ENCODE data around the gene SOX10.

SOX10 gene

DNA sequence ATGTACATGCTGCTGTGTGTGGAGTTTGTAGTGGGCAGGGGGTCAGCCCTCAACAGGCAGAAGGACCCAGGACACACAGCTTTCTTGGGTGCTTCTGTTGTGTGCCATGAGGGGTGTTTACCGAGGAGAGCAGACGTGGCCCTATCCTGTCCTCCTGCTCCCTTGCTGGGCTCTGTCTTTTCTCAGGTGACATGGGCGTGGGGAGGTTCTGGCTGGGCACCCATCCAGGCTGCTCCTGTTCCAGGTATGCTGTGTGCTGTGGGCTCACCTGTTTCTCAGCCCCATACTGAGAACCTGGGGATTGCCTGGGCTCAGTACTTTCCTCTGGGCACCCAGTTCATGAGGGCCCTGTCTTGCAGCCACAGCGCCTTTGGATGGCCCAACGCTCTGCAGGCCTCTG lies 55.0 kb downstream of the SOX10 start:
- no peak for DNase-seq

DNA sequence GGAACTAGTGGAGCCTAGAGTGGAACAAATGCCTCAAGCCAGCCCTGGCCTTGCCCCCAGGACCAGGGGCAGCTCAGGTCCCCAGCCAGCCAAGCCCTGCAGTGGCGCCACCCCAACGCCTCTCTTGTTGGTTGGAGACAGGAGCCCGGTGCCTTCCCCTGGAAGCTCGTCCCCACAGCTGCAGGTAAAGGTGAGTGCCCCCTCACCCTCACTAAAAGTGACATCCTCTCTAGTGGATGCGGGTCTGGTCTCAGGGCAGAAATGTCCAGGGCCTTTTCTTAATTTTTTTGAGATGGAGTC lies 56.8 kb downstream of the SOX10 start:
- no peak for DNase-seq

DNA sequence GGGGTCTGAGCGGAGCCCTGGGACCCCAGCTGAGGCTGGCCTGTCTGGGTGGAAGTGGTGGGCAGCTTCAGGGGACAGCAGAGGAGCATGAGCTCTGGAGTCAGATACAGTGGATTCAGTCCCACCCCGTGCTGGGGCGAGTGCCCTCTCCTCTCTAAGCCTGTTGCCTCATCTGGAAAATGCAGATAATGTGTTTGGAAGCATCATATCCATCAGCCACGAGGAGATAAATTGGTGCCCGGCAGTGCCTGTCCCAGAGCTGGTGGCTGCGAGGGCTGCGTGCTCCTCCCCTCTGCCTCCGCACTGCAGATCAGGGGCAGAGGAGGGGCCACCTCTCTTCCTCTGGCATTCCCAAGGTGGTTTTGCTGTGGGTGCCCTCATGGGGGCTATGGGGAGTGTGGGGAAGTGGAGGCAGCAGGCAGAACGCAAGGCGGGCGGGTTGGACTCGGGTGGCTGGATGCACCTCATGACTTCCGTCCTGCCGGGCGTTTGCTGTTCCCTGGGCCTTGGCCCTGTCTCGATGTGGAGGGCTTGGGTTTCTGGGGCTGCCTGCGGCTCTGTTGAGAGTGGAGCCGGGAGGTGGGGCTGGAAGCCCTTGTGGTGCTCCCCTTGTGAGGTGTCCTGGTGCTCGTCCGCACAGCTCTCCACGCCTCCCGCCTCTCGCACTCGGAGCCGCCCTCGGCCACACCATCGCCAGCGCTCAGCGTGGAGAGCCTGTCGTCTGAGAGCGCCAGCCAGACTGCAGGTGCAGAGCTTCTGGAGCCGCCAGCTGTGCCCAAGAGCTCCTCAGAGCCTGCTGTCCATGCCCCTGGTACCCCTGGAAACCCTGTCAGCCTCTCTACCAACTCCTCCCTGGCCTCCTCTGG lies 57.4 kb downstream of the SOX10 start:
- no peak for DNase-seq

DNA sequence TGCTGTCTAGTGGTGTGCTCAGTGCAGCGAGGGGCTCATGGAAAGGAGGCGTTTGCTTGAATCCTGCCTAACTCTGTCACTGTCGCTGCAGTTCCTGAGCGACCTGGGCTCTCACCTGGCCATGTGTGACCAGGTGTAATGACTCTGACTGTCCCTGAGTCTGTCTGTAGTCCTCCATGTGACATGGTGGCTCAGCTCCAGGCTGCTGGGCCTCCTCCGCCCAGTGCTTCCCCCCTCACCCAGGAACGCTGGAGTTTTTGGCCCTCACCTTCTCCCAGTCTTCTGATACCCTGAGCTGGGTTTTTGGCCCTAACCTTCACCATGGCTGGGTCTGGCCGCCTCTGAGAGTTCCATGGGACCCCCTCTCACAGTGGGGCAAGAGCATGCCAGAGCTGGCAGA lies 58.0 kb downstream of the SOX10 start:
- DNase-seq = no peak

DNA sequence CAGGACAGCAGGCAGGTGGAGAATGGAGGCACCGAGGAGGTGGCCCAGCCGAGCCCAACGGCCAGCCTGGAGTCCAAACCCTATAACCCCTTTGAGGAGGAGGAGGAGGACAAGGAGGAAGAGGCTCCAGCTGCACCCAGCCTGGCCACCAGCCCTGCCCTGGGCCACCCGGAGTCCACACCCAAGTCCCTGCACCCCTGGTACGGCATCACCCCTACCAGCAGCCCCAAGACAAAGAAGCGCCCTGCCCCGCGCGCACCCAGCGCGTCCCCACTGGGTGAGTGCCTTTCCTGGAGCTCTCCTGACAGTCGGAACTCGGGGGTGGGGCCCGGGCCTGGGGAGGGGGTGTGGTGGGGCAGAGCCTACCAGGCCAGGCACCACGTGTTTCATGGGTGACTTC lies 58.6 kb downstream of the SOX10 start:
- no peak for DNase-seq

DNA sequence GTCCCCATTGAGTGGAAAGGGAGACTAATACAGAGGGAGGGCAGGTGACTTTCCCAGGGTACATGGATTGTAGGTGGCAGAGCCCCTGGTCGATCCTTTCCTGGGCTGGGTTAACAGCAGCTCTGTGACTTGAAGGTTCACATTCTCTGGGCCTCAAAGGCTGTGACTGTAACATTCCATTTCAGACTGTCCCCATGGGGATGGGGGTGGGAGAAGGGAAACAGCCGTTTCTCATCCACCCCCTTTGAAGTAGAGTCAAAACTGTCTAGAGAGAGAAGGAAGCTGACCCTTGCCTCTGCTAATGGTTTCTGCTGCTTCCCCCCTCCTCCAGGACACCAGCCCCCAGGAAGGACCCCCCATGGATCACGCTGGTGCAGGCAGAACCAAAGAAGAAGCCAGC lies 59.0 kb downstream of the SOX10 start:
- no peak for DNase-seq

DNA sequence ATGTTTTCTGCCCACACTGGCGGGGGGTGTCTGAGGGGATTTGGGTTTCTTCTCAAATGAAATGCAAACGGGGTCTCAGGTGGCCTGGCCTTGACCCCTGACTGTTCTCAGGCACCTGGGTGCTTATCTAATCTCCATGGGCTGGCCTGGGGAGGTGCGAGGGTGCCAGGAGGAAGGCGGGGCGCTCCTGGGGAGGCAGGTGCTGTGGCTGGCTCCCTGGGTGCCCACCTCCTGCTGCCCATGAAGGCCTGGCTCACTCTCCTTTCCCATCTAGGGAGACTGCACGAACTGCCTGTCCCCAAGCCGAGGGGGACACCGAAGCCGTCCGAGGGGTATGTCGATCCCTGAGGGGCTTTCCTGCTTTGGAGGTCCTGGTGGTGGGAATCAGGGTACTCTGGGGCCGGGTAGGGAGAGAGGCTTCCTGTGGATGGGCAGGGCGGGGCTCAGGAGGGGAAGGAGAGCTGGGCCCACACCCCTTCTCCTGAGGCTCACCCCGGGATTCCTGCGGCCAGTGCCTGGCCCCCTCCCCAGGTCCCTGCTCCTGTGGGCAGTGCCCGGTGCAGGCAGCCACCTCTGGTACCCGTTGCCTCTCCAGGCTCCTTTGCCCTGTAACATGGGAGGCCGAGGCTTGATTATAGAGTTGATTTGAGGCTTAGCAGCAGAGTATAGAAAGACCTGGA lies 59.8 kb downstream of the SOX10 start:
- no peak for DNase-seq

DNA sequence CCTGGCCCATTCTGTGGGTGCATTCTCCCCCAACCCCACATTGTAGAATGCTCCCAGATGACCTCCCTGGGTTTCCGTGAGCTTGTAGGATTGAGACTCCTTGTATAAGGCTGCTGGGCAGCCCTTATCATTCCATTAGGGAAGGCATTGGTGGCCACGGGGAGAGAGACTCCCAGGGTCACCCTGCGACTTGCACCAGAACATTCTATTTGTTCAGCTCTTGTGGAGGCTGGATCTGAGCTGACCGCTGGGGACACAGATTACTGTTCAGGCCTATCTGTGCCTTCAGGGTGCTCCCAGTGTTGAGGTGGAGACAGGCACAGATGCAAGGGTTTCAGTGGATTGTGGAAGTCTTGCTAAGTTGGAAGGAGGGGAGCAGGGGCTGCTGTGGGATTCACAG lies 60.4 kb downstream of the SOX10 start:
- no peak for DNase-seq
